Measurements from ENCODE around the gene FKRP. TPM values are rescaled to one million over a fixed set of nuclear protein-coding genes. Genes with fewer than 3 reads are reported as not detected.
A peak's percentile ranks its signal among the peaks of the same experiment; 100 is the strongest.

Gene FKRP
- total RNA-seq, 1 experiment from 2014 or later = 19.4 TPM

DNA sequence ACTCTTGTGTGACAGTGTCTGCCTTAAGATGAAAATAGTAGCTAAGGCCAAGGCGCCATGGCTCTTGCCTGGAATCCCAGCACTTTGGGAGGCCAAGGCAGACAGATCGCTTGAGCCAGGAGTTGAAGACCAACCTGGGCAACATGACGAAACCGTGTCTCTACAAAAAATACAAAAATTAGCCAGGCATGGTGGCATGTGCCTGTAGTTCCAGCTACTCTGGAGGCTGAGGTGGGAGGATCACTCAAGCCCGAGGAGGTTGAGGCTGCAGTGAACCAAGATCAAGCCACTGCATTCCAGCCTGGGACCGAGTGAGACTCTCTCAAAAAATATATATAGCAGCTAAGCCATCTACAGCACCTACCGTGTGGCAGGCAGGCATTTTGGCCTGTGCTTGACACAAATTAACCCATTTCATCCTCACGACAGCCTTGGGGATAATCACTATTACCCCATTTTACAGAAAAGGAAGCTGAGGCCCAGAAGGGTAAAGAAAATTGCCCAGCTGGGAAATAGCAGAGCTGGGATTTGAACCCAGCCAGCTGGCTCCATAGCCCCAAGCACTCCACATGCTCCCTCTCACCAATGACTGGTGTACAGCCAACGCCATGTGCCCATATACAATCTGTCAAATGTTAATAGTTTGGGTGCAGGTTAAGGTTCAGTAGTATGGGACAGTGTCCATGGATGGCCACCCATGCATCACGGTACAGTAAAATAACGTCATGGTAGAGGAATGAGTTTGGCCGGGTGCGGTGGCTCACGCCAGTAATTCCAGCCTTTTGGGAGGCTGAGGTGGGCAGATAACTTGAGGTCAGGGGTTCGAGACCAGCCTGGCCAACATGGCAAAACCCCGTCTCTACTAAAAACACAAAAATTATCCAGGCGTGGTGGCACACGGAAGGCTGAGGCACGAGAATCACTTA, 39.5 kb downstream of the FKRP start (continued):
- TF ChIP-seq EZH2phosphoT487 (IDR thresholded peaks at IDR 0.05; ENCODE audit: borderline replicate concordance) (no peak), SRF (IDR thresholded peaks at IDR 0.05; ENCODE audit: low read depth) (no peak), ZFX (IDR thresholded peaks at IDR 0.05) (no peak)

DNA sequence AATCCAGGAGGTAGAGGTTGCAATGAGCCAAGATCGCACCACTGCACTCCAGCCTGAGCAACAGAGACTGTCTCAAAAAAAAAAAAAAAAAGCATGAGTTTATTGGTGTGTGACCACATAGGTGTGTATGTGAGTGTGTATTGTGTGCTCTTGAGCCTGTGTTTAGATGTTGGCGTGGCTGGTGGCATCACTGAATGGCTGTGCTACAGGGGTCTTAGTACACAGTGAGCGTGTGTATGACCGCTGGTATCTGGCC, 40.1 kb downstream of the FKRP start:
- H3K9me3 ChIP-seq (ENCODE audit: control insufficient read depth in 1 of 2, insufficient read depth in 1 of 2, low read depth in 1 of 2, low read length in 2 of 2) = no peaks in the 10 kb centered on the region
- intact Hi-C loops (cut with micrococcal nuclease) = loop anchor here (5.0 kb wide), 1 partner anchor 46 kb away; no protein-coding TSS in a partner anchor
- ATAC-seq = no peak
- H3K9me2 ChIP-seq (ENCODE audit: insufficient read depth) = no peaks in the 10 kb centered on the region
- H3K9ac ChIP-seq (ENCODE audit: low read length) = peak overlapping the region; percentile 92
- H3K4me1 ChIP-seq (ENCODE audit: control insufficient read depth in 1 of 2, insufficient read depth in 2 of 2, low read length in 2 of 2) = peaks cover 30 to 57% of the 10 kb centered on the region in 2 experiments
- H3K4me3 ChIP-seq (replicated peaks in 1 of 2; ENCODE audit: low read depth in 1 of 2, low read length in 2 of 2) = peak overlapping the region; percentile 93 to 96
- CTCF ChIA-PET = interaction anchor here (1.2 to 1.3 kb wide), 2 partner anchors 32 to 55 kb away, joined by 3 to 7 read pairs; no protein-coding TSS in a partner anchor
- no peaks in the 10 kb centered on the region for H3K27me3 ChIP-seq (ENCODE audit: insufficient read depth, low read length)
- H4K20me1 ChIP-seq (ENCODE audit: insufficient read depth) = peaks cover 8% of the 10 kb centered on the region; the same call in 1 of the 2 replicates
- DNase-seq (ENCODE audit: low read depth, low spot score) = no peak
- no TSS peak for BruUV-seq (replicated peaks)
- H3K36me3 ChIP-seq (ENCODE audit: control insufficient read depth in 1 of 2, insufficient read depth in 2 of 2, low read length in 2 of 2) = peaks cover 22 to 41% of the 10 kb centered on the region in 2 experiments; a peak in 3 of 4 replicates
- peaks cover 75% of the 10 kb centered on the region for H3K79me2 ChIP-seq (ENCODE audit: insufficient read depth, low read length)
- RAD21 ChIA-PET (ENCODE audit: low non-redundant PET in 1 of 2, low total read pairs in 2 of 2, uncharacterized antibody in 2 of 2, unreplicated experiment in 2 of 2) = no interaction called here
- no peak overlapping the region for H2AFZ ChIP-seq (ENCODE audit: low read depth, low read length, poor library complexity, severe bottlenecking)
- peak overlapping the region; percentile 91 for H3K27ac ChIP-seq (ENCODE audit: low read depth, low read length)
- POLR2A ChIA-PET = interaction anchor here (0.6 to 1.6 kb wide), 3 partner anchors 25 to 72 kb away, joined by 3 to 5 read pairs (median 4); no protein-coding TSS in a partner anchor
- peak overlapping the region; percentile 77 for H3K4me2 ChIP-seq (ENCODE audit: low read length)
- TF ChIP-seq, protein P1, sequence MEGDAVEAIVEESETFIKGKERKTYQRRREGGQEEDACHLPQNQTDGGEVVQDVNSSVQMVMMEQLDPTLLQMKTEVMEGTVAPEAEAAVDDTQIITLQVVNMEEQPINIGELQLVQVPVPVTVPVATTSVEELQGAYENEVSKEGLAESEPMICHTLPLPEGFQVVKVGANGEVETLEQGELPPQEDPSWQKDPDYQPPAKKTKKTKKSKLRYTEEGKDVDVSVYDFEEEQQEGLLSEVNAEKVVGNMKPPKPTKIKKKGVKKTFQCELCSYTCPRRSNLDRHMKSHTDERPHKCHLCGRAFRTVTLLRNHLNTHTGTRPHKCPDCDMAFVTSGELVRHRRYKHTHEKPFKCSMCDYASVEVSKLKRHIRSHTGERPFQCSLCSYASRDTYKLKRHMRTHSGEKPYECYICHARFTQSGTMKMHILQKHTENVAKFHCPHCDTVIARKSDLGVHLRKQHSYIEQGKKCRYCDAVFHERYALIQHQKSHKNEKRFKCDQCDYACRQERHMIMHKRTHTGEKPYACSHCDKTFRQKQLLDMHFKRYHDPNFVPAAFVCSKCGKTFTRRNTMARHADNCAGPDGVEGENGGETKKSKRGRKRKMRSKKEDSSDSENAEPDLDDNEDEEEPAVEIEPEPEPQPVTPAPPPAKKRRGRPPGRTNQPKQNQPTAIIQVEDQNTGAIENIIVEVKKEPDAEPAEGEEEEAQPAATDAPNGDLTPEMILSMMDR (IDR thresholded peaks at IDR 0.05 in 2 of 3, conservative IDR thresholded peaks at IDR 0.05 in 1 of 3; ENCODE audit: borderline replicate concordance in 1 of 3, insufficient read depth in 1 of 3, low read depth in 2 of 3, low read length in 2 of 3) = no peak
- no peak for TF ChIP-seq ZNF274 (IDR thresholded peaks at IDR 0.05; ENCODE audit: low read depth, low read length)
- TF ChIP-seq CEBPB (IDR thresholded peaks at IDR 0.05; ENCODE audit: low read depth) = no peak
- no peak for TF ChIP-seq EZH2 (IDR thresholded peaks at IDR 0.05)
- no peak for TF ChIP-seq ELF1 (IDR thresholded peaks at IDR 0.05; ENCODE audit: borderline replicate concordance, low read depth)
- TF ChIP-seq, protein P2, sequence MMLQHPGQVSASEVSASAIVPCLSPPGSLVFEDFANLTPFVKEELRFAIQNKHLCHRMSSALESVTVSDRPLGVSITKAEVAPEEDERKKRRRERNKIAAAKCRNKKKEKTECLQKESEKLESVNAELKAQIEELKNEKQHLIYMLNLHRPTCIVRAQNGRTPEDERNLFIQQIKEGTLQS (IDR thresholded peaks at IDR 0.05) = no peak
- no peak for TF ChIP-seq RAD21 (IDR thresholded peaks at IDR 0.05; ENCODE audit: low read depth)
- TF ChIP-seq FOSL1 (IDR thresholded peaks at IDR 0.05; ENCODE audit: low read depth) = no peak
- TF ChIP-seq YY1 (IDR thresholded peaks at IDR 0.05; ENCODE audit: extremely low read depth, insufficient replicate concordance, low read depth, low read length) = no peak
- no peak for TF ChIP-seq POLR2A (IDR thresholded peaks at IDR 0.05; ENCODE audit: borderline replicate concordance, extremely low read depth, insufficient read depth, insufficient read length)
- TF ChIP-seq, protein P3, sequence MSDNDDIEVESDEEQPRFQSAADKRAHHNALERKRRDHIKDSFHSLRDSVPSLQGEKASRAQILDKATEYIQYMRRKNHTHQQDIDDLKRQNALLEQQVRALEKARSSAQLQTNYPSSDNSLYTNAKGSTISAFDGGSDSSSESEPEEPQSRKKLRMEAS (IDR thresholded peaks at IDR 0.05) = no peak
- no peak for TF ChIP-seq SRF (IDR thresholded peaks at IDR 0.05; ENCODE audit: low read depth)
- TF ChIP-seq, protein P4, sequence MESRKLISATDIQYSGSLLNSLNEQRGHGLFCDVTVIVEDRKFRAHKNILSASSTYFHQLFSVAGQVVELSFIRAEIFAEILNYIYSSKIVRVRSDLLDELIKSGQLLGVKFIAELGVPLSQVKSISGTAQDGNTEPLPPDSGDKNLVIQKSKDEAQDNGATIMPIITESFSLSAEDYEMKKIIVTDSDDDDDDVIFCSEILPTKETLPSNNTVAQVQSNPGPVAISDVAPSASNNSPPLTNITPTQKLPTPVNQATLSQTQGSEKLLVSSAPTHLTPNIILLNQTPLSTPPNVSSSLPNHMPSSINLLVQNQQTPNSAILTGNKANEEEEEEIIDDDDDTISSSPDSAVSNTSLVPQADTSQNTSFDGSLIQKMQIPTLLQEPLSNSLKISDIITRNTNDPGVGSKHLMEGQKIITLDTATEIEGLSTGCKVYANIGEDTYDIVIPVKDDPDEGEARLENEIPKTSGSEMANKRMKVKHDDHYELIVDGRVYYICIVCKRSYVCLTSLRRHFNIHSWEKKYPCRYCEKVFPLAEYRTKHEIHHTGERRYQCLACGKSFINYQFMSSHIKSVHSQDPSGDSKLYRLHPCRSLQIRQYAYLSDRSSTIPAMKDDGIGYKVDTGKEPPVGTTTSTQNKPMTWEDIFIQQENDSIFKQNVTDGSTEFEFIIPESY (IDR thresholded peaks at IDR 0.05; ENCODE audit: extremely low read depth, insufficient replicate concordance, low read length) = no peak
- TF ChIP-seq JUND (IDR thresholded peaks at IDR 0.05) = no peak
- no peak for TF ChIP-seq CBX3 (IDR thresholded peaks at IDR 0.05; ENCODE audit: low read depth)
- no peak for TF ChIP-seq ZFX (IDR thresholded peaks at IDR 0.05)
- no peak for TF ChIP-seq POLR2AphosphoS5 (IDR thresholded peaks at IDR 0.05; ENCODE audit: low read depth, low read length)
